Kidney epithelial cell (primary cell): ENCODE measurements around the gene RAPGEF1. TPM values are rescaled to one million over a fixed set of nuclear protein-coding genes. Genes with fewer than 3 reads are reported as not detected.

Source experiments
- DNase-seq: peaks from one replicate; pipeline ENCODE4 v3.0.0-alpha.2; 2010; ENCODE audit warnings: low read depth
- H3K27me3 ChIP-seq: 2 replicates; pipeline ENCODE4 v1.6.0; 2011; ENCODE audit warnings: low read length; ENCODE audit not compliant: control insufficient read depth, insufficient read depth
- H3K36me3 ChIP-seq: 2 replicates; pipeline ENCODE4 v1.5.1; 2011; ENCODE audit warnings: low read length; ENCODE audit not compliant: control insufficient read depth, insufficient read depth
- H3K4me3 ChIP-seq: 2 replicates; pipeline ENCODE4 v1.5.1; 2011; ENCODE audit warnings: low read depth, mild to moderate bottlenecking, control low read depth, low read length
- total RNA-seq: library from RNA; depleted of rRNA; stranded (reverse); fragments of >200 nt; gene quantifications from 2 replicates; pipeline ENCODE4 v1.2.3, GENCODE V29; 2015
- TF ChIP-seq, protein P1 (sequence below): IDR thresholded peaks from 2 replicates; pipeline ENCODE4 v1.5.1; 2011; ENCODE audit warnings: mild to moderate bottlenecking, moderate library complexity, low read length, control low read depth, inconsistent platforms; ENCODE audit not compliant: insufficient read depth, poor library complexity, severe bottlenecking

RAPGEF1 gene
- total RNA-seq, 1 donor from 2014 or later, result 43.5 TPM

DNA sequence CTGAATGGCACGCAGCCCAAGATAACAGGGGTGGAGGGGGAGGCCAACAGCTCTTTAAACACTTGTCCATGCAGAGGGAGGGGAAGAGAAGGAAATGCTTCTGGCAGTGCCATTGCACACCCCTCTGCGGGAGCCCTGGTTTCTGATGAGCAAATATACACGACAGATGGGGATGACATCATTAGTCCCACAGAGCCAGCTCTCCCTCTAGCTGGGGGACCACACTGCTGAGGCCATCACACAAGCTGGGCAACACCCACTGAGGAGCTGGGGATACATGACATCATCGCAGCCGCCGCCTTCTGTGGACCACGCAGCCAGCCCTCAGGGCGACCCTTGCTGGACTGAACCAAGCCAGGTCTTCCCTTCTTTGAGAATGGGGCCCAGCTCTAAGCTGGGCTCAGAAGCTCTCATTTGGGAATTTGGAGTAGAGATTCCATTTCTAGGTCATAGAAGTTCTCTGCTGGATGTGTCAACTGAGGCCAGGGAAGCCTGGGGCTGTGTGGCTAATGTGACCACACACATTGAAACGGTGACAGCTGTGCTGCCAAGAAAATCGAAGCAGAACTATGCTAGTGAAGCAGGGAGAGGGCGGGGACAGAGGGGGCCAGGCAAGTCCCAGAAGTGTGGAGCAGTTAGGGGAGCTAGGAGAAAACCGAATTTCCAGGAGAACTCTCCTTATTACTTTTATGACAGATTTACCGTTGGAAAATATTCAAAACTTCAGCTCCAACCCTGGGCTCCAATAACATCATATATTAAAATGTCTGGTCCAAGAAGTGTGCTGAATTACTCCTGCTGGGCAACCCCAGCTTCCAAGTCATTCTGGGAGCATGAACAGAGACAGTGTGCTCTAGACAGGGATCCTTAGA, 115.0 kb downstream of the RAPGEF1 start:
- Histone ChIP-seq H3K36me3 (peaks cover 3% of the 10 kb centered on the region), H3K4me3 (no peak overlapping the region), H3K27me3 (no peaks in the 10 kb centered on the region)
- TF ChIP-seq, protein P1, sequence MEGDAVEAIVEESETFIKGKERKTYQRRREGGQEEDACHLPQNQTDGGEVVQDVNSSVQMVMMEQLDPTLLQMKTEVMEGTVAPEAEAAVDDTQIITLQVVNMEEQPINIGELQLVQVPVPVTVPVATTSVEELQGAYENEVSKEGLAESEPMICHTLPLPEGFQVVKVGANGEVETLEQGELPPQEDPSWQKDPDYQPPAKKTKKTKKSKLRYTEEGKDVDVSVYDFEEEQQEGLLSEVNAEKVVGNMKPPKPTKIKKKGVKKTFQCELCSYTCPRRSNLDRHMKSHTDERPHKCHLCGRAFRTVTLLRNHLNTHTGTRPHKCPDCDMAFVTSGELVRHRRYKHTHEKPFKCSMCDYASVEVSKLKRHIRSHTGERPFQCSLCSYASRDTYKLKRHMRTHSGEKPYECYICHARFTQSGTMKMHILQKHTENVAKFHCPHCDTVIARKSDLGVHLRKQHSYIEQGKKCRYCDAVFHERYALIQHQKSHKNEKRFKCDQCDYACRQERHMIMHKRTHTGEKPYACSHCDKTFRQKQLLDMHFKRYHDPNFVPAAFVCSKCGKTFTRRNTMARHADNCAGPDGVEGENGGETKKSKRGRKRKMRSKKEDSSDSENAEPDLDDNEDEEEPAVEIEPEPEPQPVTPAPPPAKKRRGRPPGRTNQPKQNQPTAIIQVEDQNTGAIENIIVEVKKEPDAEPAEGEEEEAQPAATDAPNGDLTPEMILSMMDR, result no peak
- DNase-seq, result no peak

- TF ChIP-seq, protein P1, result no peak
- H3K4me3 ChIP-seq, result no peak overlapping the region
- H3K27me3 ChIP-seq, result no peaks in the 10 kb centered on the region
- no peak for DNase-seq
- H3K36me3 ChIP-seq, result peaks cover 3% of the 10 kb centered on the region
Measured at GRCh38 chr9:131623655-131624330, 116.1 kb downstream of the RAPGEF1 start.

DNA sequence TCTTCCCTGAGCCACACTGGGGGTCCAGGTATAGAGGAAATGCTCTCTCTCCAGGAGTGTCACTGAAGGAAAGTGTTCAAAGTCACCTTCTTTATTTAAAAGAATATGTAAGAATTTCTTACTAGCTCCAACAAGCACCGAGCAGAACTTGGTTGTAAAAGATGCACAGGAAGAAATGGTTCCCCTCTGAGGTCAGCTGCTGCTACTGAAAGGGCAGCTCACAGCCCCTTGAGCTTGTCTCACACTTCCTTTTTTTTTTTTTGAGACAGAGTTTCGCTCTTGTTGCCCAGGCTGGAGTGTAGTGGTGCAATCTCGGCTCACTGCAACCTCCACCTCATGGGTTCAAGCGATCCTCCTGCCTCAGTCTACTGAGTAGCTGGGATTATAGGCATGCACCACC, 117.4 kb downstream of the RAPGEF1 start:
- Histone ChIP-seq H3K36me3 (peaks cover 3% of the 10 kb centered on the region), H3K4me3 (no peak overlapping the region), H3K27me3 (no peaks in the 10 kb centered on the region)
- no peak for DNase-seq
- TF ChIP-seq, protein P1, result no peak

DNA sequence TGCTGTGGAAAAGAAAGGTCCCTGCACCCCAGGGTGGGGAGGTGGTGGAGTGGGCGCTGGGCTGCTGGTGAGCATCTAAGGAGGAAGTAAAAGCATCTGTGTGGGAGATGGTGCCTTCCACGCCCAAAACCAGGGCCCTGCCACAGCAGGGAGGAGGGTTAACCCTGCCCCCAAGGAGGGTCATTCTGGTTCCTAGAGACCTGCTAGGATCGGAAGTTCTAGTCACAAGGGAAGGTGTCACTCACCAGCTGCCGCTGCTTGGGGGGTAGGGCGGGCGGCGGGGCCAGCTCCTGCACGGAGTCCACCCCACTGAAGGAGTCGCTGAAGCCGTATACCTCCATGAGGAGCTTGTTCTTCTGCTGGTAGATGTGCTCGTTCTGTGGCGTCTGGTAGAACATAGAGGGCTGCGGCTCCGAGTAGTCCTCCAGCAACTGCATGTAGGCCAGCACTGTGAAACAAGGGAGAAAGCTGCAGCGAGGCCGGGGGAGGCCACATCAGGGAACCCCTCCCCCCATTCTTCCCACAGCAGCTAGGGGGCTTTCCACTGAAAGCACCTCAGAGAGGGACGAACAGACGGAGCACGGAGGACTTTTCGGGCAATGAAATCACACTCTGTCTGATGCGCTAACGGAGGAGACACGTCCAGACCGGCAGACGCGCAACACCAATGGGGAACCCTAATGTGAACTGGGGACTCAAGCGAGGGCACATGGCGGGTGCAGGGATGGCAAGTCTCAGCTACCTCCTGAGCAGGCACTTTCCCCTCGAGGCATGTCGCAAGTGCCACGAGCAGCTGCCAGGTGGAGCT, 118.1 kb downstream of the RAPGEF1 start:
- H3K4me3 ChIP-seq, result no peak overlapping the region
- TF ChIP-seq, protein P1, result no peak
- H3K27me3 ChIP-seq, result no peaks in the 10 kb centered on the region
- peaks cover 3% of the 10 kb centered on the region for H3K36me3 ChIP-seq
- no peak for DNase-seq

- Histone ChIP-seq H3K27me3 (no peaks in the 10 kb centered on the region), H3K36me3 (peaks cover 3% of the 10 kb centered on the region), H3K4me3 (no peak overlapping the region)
- TF ChIP-seq, protein P1, result no peak
- DNase-seq, result no peak
Measured at GRCh38 chr9:131620764-131621520, 118.9 kb downstream of the RAPGEF1 start.
